HepG2 (cell line): ENCODE measurements around the gene TEX261. TPM values are rescaled to one million over a fixed set of nuclear protein-coding genes. Genes with fewer than 3 reads are reported as not detected.

Experiments used
- BCL6 ChIP-seq: IDR thresholded peaks from 2 replicates; pipeline ENCODE4 v1.6.1; 2016; ENCODE audit warnings: missing genetic modification reagents, missing compliant biosample characterization
- CHCHD3 ChIP-seq: sonication (generic); formaldehyde crosslinking; IDR thresholded peaks from 2 replicates; pipeline ENCODE4 v1.8.0; 2022; ENCODE audit warnings: mild to moderate bottlenecking, missing genetic modification reagents, moderate library complexity
- CREM ChIP-seq, 2 experiments: sonication (generic) in 1 of 2; formaldehyde crosslinking in 1 of 2; IDR thresholded peaks; 2 replicates each; pipeline versions ENCODE4 v1.4.0 to v1.6.1; 2016 to 2020; ENCODE audit warnings: antibody characterized with exemption in 1 of 2, mild to moderate bottlenecking in 1 of 2, missing genetic modification reagents in 1 of 2
- FUBP1 ChIP-seq: sonication (generic); formaldehyde crosslinking; IDR thresholded peaks from 2 replicates; pipeline ENCODE4 v1.5.1; 2020; ENCODE audit warnings: missing genetic modification reagents, mild to moderate bottlenecking, borderline replicate concordance
- GABPB1 ChIP-seq: IDR thresholded peaks from 2 replicates; pipeline ENCODE4 v1.6.1; 2016; ENCODE audit warnings: mild to moderate bottlenecking, missing genetic modification reagents, moderate library complexity, missing compliant biosample characterization
- GATAD1 ChIP-seq: IDR thresholded peaks from 2 replicates; pipeline ENCODE4 v1.6.1; 2016; ENCODE audit warnings: missing genetic modification reagents, missing compliant biosample characterization
- HDAC6 ChIP-seq: fragments of 200-600 bp; sonication (generic); IDR thresholded peaks from 2 replicates; pipeline ENCODE4 v1.7.0; 2017; ENCODE audit warnings: mild to moderate bottlenecking, antibody characterized with exemption, low read length, low read depth
- JUNB ChIP-seq: sonication (generic); formaldehyde crosslinking; IDR thresholded peaks from 2 replicates; pipeline ENCODE4 v1.8.0; 2022; ENCODE audit warnings: missing genetic modification reagents, mild to moderate bottlenecking, borderline replicate concordance
- KDM2A ChIP-seq: sonication (generic); formaldehyde crosslinking; IDR thresholded peaks from 2 replicates; pipeline ENCODE4 v1.4.0; 2020; ENCODE audit warnings: low read depth, missing genetic modification reagents, borderline replicate concordance
- MATR3 ChIP-seq: sonication (generic); formaldehyde crosslinking; IDR thresholded peaks from 2 replicates; pipeline ENCODE4 v1.4.0; 2020; ENCODE audit warnings: missing genetic modification reagents
- PHF8 ChIP-seq: sonication (generic); formaldehyde crosslinking; IDR thresholded peaks from 2 replicates; pipeline ENCODE4 v1.5.0; 2020; ENCODE audit warnings: missing genetic modification reagents
- POLR2A ChIP-seq, 2 experiments: IDR thresholded peaks; 2 replicates each; pipeline ENCODE4 v1.6.1; 2011; ENCODE audit warnings: low read depth in 2 of 2, low read length in 2 of 2, mild to moderate bottlenecking in 1 of 2, moderate library complexity in 1 of 2; ENCODE audit not compliant: insufficient read depth in 1 of 2
- REL ChIP-seq: sonication (generic); formaldehyde crosslinking; conservative IDR thresholded peaks from 2 replicates; pipeline ENCODE4 v1.8.0; 2022; ENCODE audit warnings: mild to moderate bottlenecking, missing genetic modification reagents, moderate library complexity
- SAP130 ChIP-seq: IDR thresholded peaks from 2 replicates; pipeline ENCODE4 v1.6.1; 2016; ENCODE audit warnings: low read depth
- TRAFD1 ChIP-seq: sonication (generic); formaldehyde crosslinking; IDR thresholded peaks from 2 replicates; pipeline ENCODE4 v1.5.1; 2020; ENCODE audit warnings: missing genetic modification reagents, mild to moderate bottlenecking, borderline replicate concordance
- TSC22D2 ChIP-seq: sonication (generic); formaldehyde crosslinking; IDR thresholded peaks from 2 replicates; pipeline ENCODE4 v1.5.1; 2020; ENCODE audit warnings: missing genetic modification reagents, mild to moderate bottlenecking, borderline replicate concordance
- ZFP36L2 ChIP-seq: sonication (generic); formaldehyde crosslinking; IDR thresholded peaks from 2 replicates; pipeline ENCODE4 v1.4.0; 2020; ENCODE audit warnings: missing genetic modification reagents
- ZFP37 ChIP-seq: sonication (generic); formaldehyde crosslinking; IDR thresholded peaks from 2 replicates; pipeline ENCODE4 v1.4.0; 2020; ENCODE audit warnings: missing genetic modification reagents, borderline replicate concordance
- ZFX ChIP-seq: sonication (generic); formaldehyde crosslinking; IDR thresholded peaks from 2 replicates; pipeline ENCODE4 v1.4.0; 2020; ENCODE audit warnings: mild to moderate bottlenecking, low read depth, missing genetic modification reagents, moderate library complexity
- ZHX1 ChIP-seq: sonication (generic); formaldehyde crosslinking; IDR thresholded peaks from 2 replicates; pipeline ENCODE4 v1.8.1; 2022; ENCODE audit warnings: low read depth, mild to moderate bottlenecking, missing genetic modification reagents
- ZNF580 ChIP-seq: IDR thresholded peaks from 2 replicates; pipeline ENCODE4 v1.6.1; 2016; ENCODE audit warnings: low read depth, borderline replicate concordance
- ZNF652 ChIP-seq: IDR thresholded peaks from 2 replicates; pipeline ENCODE4 v1.6.1; 2016; ENCODE audit warnings: low read depth, borderline replicate concordance
- ZNF670 ChIP-seq: sonication (generic); formaldehyde crosslinking; IDR thresholded peaks from 2 replicates; pipeline ENCODE4 v1.8.0; 2022; ENCODE audit warnings: mild to moderate bottlenecking, missing genetic modification reagents, borderline replicate concordance
- ZNF678 ChIP-seq: sonication (generic); formaldehyde crosslinking; IDR thresholded peaks from 2 replicates; pipeline ENCODE4 v1.4.0; 2020; ENCODE audit warnings: mild to moderate bottlenecking, missing genetic modification reagents
- ZNF816 ChIP-seq: sonication (generic); formaldehyde crosslinking; IDR thresholded peaks from 2 replicates; pipeline ENCODE4 v1.8.0; 2022; ENCODE audit warnings: missing genetic modification reagents, mild to moderate bottlenecking, borderline replicate concordance
- polyA plus RNA-seq, 8 experiments: library from polyadenylated mRNA; depleted of rRNA in 3 of 8; stranded (reverse) in 7 of 8; unstranded in 1 of 8; fragments of >200 nt; fragmentation: Illumina TruSeq in 4 of 8; extraction: Trizol in 4 of 8; gene quantifications; 2 replicates each; pipeline versions ENCODE4 v1.2.1 to v1.2.3, GENCODE V29; 2011 to 2016; ENCODE audit warnings: low read depth in 4 of 8, missing spikeins in 1 of 8, mixed read lengths in 1 of 8; ENCODE audit not compliant: insufficient read depth in 1 of 8
- total RNA-seq, 5 experiments: library from RNA; depleted of rRNA; stranded (reverse); fragments of >200 nt; fragmentation: Illumina TruSeq; extraction: Trizol; gene quantifications; 2 replicates each; pipeline ENCODE4 v1.2.3, GENCODE V29; 2016; ENCODE audit warnings: low read depth in 1 of 5

Gene TEX261
- total and polyA plus RNA-seq, 2 of the 13 experiments (the other 11 are each of a cell fraction or from before 2014, with no cell fraction given) = 43.8 to 78.7 TPM

GRCh38 chr2:70937866-70938585, 56.6 kb downstream of the TEX261 start (continued):
- TF ChIP-seq FUBP1 (CRISPR knock-in tag) (no peak), JUNB (CRISPR knock-in tag) (no peak), MATR3 (CRISPR knock-in tag) (no peak), ZNF816 (CRISPR knock-in tag) (no peak), HDAC6 (no peak), ZNF678 (CRISPR knock-in tag) (no peak), TSC22D2 (CRISPR knock-in tag) (no peak), PHF8 (no peak; the same call in 1 of the 2 replicates), ZHX1 (CRISPR knock-in tag) (no peak), BCL6 (CRISPR knock-in tag) (peak; percentile 22; the same call in 1 of the 2 replicates), ZFP36L2 (CRISPR knock-in tag) (no peak), ZFP37 (no peak), ZNF580 (CRISPR knock-in tag) (no peak), TRAFD1 (CRISPR knock-in tag) (no peak), GATAD1 (CRISPR knock-in tag) (no peak), GABPB1 (CRISPR knock-in tag) (no peak), ZFX (CRISPR knock-in tag) (0 out of 2 replicates have a peak, but pooled peaks have one; percentile 27), ZNF652 (CRISPR knock-in tag) (no peak), ZNF670 (CRISPR knock-in tag) (no peak), CHCHD3 (no peak), POLR2A (IDR thresholded peaks at IDR 0.05; ENCODE audit: insufficient read depth in 1 of 2, low read depth in 2 of 2, low read length in 2 of 2) (no peak), REL (CRISPR knock-in tag) (no peak), SAP130 (no peak), KDM2A (CRISPR knock-in tag) (no peak), CREM (IDR thresholded peaks at IDR 0.05) (no peak; the same call in 1 of the 2 replicates), CREM (CRISPR knock-in tag; IDR thresholded peaks at IDR 0.05) (no peak)
